SK-N-SH treated with all-trans-retinoic acid at 6 μM for 48 hours (cell line): ENCODE results near the gene CPT2.
A peak's percentile ranks its signal among the peaks of the same experiment; 100 is the strongest.

Experiments used
- ATAC-seq: fragments of 200-7000 bp; cut with Tn5 transposase; 3 replicates; pipeline ENCODE4 v1.9.1; 2020; ENCODE audit warnings: mild to moderate bottlenecking, moderate library complexity
- BACH2 ChIP-seq: fragments of 250-450 bp; sonication (Bioruptor Pico); IDR thresholded peaks from 2 replicates; pipeline ENCODE4 v1.9.0; 2021; ENCODE audit warnings: mild to moderate bottlenecking, borderline replicate concordance
- CREB5 ChIP-seq: fragments of 250-450 bp; sonication (Bioruptor Pico); IDR thresholded peaks from 2 replicates; pipeline ENCODE4 v1.5.1; 2020; ENCODE audit warnings: low read depth, mild to moderate bottlenecking, moderate library complexity
- CSDC2 ChIP-seq: fragments of 250-450 bp; sonication (Bioruptor Pico); IDR thresholded peaks from 2 replicates; pipeline ENCODE4 v1.5.0; 2020; ENCODE audit warnings: mild to moderate bottlenecking, moderate library complexity
- ESRRG ChIP-seq: fragments of 250-450 bp; sonication (Bioruptor Pico); IDR thresholded peaks from 2 replicates; pipeline ENCODE4 v1.6.1; 2021; ENCODE audit warnings: mild to moderate bottlenecking
- ISL1 ChIP-seq: fragments of 250-450 bp; sonication (Bioruptor Pico); IDR thresholded peaks from 2 replicates; pipeline ENCODE4 v2.1.2; 2022; ENCODE audit warnings: mild to moderate bottlenecking, moderate library complexity
- OSR1 ChIP-seq: fragments of 250-450 bp; sonication (Bioruptor Pico); IDR thresholded peaks from 2 replicates; pipeline ENCODE4 v1.8.0; 2022; ENCODE audit warnings: moderate library complexity, mild to moderate bottlenecking, inconsistent platforms
- POU6F1 ChIP-seq: fragments of 250-450 bp; sonication (Bioruptor Pico); IDR thresholded peaks from 2 replicates; pipeline ENCODE4 v1.8.0; 2021; ENCODE audit warnings: low read depth, mild to moderate bottlenecking, moderate library complexity, borderline replicate concordance
- PPARA ChIP-seq: fragments of 250-450 bp; sonication (Bioruptor Pico); IDR thresholded peaks from 2 replicates; pipeline ENCODE4 v1.5.0; 2020; ENCODE audit warnings: mild to moderate bottlenecking, borderline replicate concordance
- RARB ChIP-seq: fragments of 250-450 bp; sonication (Bioruptor Pico); IDR thresholded peaks from 2 replicates; pipeline ENCODE4 v1.8.0; 2021; ENCODE audit warnings: mild to moderate bottlenecking, moderate library complexity
- SNAI2 ChIP-seq: fragments of 250-450 bp; sonication (Bioruptor Pico); IDR thresholded peaks from 2 replicates; pipeline ENCODE4 v1.5.0; 2020; ENCODE audit warnings: mild to moderate bottlenecking, moderate library complexity
- TOX ChIP-seq: fragments of 250-450 bp; sonication (Bioruptor Pico); IDR thresholded peaks from 2 replicates; pipeline ENCODE4 v1.8.0; 2021; ENCODE audit warnings: mild to moderate bottlenecking, moderate library complexity, borderline replicate concordance
- ZFP3 ChIP-seq: fragments of 250-450 bp; sonication (Bioruptor Pico); IDR thresholded peaks from 2 replicates; pipeline ENCODE4 v1.5.0; 2020; ENCODE audit warnings: mild to moderate bottlenecking, moderate library complexity
- ZFP30 ChIP-seq: fragments of 450-650 bp; formaldehyde crosslinking; IDR thresholded peaks from 2 replicates; pipeline ENCODE4 v1.5.0; 2022; ENCODE audit warnings: mild to moderate bottlenecking, moderate library complexity
- ZNF565 ChIP-seq: fragments of 450-650 bp; formaldehyde crosslinking; conservative IDR thresholded peaks from 2 replicates; pipeline ENCODE4 v1.5.0; 2020; ENCODE audit warnings: low read depth, mild to moderate bottlenecking, moderate library complexity
- ZNF70 ChIP-seq: fragments of 450-650 bp; formaldehyde crosslinking; IDR thresholded peaks from 2 replicates; pipeline ENCODE4 v1.5.0; 2020; ENCODE audit warnings: mild to moderate bottlenecking, moderate library complexity
- ZNF8 ChIP-seq: fragments of 450-650 bp; formaldehyde crosslinking; IDR thresholded peaks from 2 replicates; pipeline ENCODE4 v1.5.0; 2020; ENCODE audit warnings: mild to moderate bottlenecking, moderate library complexity
- TF ChIP-seq, protein P1 (sequence below): fragments of 250-450 bp; sonication (Bioruptor Pico); IDR thresholded peaks from 2 replicates; pipeline ENCODE4 v1.5.0; 2020; ENCODE audit warnings: mild to moderate bottlenecking, moderate library complexity
- TF ChIP-seq, protein P2 (sequence below): fragments of 250-450 bp; sonication (Bioruptor Pico); IDR thresholded peaks from 2 replicates; pipeline ENCODE4 v1.5.1; 2021; ENCODE audit warnings: mild to moderate bottlenecking, moderate library complexity

The CPT2 gene

DNA sequence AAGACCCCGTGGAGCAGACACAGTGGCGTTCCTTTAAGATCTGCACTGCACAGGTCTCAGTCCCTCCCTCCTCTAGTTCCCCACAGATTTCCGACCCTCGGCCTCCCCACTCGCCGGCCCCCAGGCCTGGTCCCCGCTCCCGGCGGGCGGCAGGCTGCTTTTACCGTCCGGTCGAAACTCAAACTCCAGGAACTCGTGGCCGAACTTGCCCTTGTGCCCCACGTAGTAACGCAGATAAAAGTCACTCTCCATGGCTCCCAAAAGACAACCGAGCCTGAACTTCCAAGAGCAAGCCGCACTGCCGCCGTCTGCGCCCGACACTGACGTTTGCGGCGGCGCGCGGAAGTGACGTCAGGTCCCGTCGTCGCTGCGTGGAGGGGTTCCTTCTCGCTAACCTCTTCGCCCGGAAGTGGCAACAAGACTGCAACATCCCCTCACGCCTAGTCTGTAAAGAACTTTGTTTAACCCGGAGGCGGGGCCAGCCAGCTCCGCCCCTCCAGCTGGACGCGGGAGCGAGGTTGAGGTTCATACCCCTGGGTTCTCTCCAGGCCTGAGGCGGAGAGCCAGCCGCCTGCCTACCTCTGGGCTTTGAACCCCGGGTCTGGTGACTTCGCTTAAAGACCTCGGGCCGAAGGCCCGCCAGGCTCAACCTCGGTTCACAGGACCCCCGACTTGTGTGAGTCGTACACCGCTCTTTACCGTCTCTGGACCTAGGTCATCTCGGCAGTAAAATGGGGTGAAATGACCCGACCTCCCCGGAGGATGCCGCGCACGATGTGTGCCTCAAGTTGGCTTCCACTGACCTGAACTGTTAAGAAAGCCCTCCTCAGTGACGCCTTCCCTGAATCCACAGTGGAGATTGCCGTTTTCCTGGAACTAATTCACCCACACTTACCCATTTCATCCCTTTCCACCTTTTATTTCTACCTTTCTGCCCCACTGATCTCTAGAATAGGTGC is 41.9 kb downstream of the CPT2 start, which contains the start of gene MAGOH:
TSS of gene MAGOH (minus strand) at position 322 of the 959 bp plus-strand sequence. CDS start at position 252, 70 bp downstream.
- ATAC-seq, result peak; percentile 98
- 0 out of 2 replicates have a peak, but pooled peaks have one; percentile 35 for TF ChIP-seq ZFP3 (CRISPR knock-in tag)
- no peak for TF ChIP-seq ZNF565 (CRISPR knock-in tag)

DNA sequence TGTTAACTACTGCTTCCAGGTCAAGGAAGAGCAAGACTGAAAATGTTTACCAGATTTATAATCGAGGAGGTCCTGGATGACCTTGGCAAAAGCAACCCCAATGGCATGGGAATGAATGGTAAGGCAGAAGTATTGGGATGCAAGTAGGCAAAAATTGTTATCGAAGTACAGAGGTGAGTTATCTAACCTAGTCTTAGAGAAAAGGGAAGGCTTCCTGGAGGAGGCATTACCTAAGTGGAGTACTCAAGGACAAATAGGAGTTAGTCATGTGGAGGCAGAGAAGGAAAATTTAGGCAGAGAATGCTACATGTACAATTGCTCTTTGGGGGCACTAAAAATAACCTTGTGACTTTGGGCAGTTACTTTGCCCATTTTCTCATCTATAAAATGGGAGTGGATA is 45.2 kb downstream of the CPT2 start:
- no peak for ATAC-seq
- no peak for TF ChIP-seq ZFP3 (CRISPR knock-in tag)
- TF ChIP-seq POU6F1 (CRISPR knock-in tag), result no peak
- TF ChIP-seq SNAI2 (CRISPR knock-in tag), result no peak
- TF ChIP-seq, protein P1, sequence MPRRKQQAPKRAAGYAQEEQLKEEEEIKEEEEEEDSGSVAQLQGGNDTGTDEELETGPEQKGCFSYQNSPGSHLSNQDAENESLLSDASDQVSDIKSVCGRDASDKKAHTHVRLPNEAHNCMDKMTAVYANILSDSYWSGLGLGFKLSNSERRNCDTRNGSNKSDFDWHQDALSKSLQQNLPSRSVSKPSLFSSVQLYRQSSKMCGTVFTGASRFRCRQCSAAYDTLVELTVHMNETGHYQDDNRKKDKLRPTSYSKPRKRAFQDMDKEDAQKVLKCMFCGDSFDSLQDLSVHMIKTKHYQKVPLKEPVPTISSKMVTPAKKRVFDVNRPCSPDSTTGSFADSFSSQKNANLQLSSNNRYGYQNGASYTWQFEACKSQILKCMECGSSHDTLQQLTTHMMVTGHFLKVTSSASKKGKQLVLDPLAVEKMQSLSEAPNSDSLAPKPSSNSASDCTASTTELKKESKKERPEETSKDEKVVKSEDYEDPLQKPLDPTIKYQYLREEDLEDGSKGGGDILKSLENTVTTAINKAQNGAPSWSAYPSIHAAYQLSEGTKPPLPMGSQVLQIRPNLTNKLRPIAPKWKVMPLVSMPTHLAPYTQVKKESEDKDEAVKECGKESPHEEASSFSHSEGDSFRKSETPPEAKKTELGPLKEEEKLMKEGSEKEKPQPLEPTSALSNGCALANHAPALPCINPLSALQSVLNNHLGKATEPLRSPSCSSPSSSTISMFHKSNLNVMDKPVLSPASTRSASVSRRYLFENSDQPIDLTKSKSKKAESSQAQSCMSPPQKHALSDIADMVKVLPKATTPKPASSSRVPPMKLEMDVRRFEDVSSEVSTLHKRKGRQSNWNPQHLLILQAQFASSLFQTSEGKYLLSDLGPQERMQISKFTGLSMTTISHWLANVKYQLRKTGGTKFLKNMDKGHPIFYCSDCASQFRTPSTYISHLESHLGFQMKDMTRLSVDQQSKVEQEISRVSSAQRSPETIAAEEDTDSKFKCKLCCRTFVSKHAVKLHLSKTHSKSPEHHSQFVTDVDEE (CRISPR knock-in tag), result no peak
- TF ChIP-seq BACH2 (CRISPR knock-in tag), result no peak
- TF ChIP-seq TOX (CRISPR knock-in tag), result no peak
- TF ChIP-seq ZNF565 (CRISPR knock-in tag), result no peak
- TF ChIP-seq ISL1 (CRISPR knock-in tag), result no peak
- TF ChIP-seq ZFP30 (CRISPR knock-in tag), result no peak
- no peak for TF ChIP-seq PPARA (CRISPR knock-in tag)
- no peak for TF ChIP-seq OSR1 (CRISPR knock-in tag)
- TF ChIP-seq, protein P2, sequence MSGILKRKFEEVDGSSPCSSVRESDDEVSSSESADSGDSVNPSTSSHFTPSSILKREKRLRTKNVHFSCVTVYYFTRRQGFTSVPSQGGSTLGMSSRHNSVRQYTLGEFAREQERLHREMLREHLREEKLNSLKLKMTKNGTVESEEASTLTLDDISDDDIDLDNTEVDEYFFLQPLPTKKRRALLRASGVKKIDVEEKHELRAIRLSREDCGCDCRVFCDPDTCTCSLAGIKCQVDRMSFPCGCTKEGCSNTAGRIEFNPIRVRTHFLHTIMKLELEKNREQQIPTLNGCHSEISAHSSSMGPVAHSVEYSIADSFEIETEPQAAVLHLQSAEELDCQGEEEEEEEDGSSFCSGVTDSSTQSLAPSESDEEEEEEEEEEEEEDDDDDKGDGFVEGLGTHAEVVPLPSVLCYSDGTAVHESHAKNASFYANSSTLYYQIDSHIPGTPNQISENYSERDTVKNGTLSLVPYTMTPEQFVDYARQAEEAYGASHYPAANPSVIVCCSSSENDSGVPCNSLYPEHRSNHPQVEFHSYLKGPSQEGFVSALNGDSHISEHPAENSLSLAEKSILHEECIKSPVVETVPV (CRISPR knock-in tag), result no peak
- TF ChIP-seq ZNF70 (CRISPR knock-in tag), result no peak
- TF ChIP-seq ZNF8 (CRISPR knock-in tag), result no peak
- no peak for TF ChIP-seq CREB5 (CRISPR knock-in tag)
- TF ChIP-seq CSDC2, result no peak
- TF ChIP-seq ESRRG (CRISPR knock-in tag), result no peak
- TF ChIP-seq, all 23 proteins: peak for 0

- TF ChIP-seq ZNF8 (CRISPR knock-in tag), result no peak
- TF ChIP-seq, protein P2 (CRISPR knock-in tag), result no peak
- TF ChIP-seq CREB5 (CRISPR knock-in tag), result no peak
- TF ChIP-seq ESRRG (CRISPR knock-in tag), result no peak
- TF ChIP-seq RARB (CRISPR knock-in tag), result no peak
- no peak for TF ChIP-seq CSDC2
- no peak for TF ChIP-seq ISL1 (CRISPR knock-in tag)
- no peak for ATAC-seq
Measured at GRCh38 chr1:53242381-53242780, 45.8 kb downstream of the CPT2 start.
